Stimulated activated CD4-positive, alpha-beta T cell treated with anti-CD3 and anti-CD28 coated beads, Interleukin-15, amount 100 ng/mL, for 24 hours (primary cell): ENCODE measurements around the gene SLC4A5.
"Not testable (repeated sequence)": the region's sequence is repeated elsewhere in the genome, so short reads cannot be mapped to it uniquely, and the experiment has no call there.

ENCODE experiments used
- DNase-seq: peaks from one replicate; pipeline ENCODE4 v3.0.0-alpha.2; 2020

Gene SLC4A5

GRCh38 chr2:74261204-74261864 is 81.9 kb downstream of the SLC4A5 start:
- no peak for DNase-seq

GRCh38 chr2:74260495-74260894 is 82.7 kb downstream of the SLC4A5 start:
- no peak for DNase-seq

- no peak for DNase-seq
Observed at GRCh38 chr2:74259733-74260132, 83.5 kb downstream of the SLC4A5 start.

GRCh38 chr2:74259191-74259590 is 84.0 kb downstream of the SLC4A5 start:
- DNase-seq, result no peak

- no peak for DNase-seq
Observed at GRCh38 chr2:74255660-74256213, 87.5 kb downstream of the SLC4A5 start.

GRCh38 chr2:74253971-74254310 is 89.3 kb downstream of the SLC4A5 start:
- DNase-seq, result no peak

GRCh38 chr2:74253306-74253970 is 89.8 kb downstream of the SLC4A5 start:
- DNase-seq, result no peak

GRCh38 chr2:74252862-74253261 is 90.4 kb downstream of the SLC4A5 start:
- DNase-seq, result no peak

- no peak for DNase-seq
Observed at GRCh38 chr2:74252036-74252435, 91.2 kb downstream of the SLC4A5 start.

- DNase-seq, result peak; percentile 70
Observed at GRCh38 chr2:74250189-74250631, 93.0 kb downstream of the SLC4A5 start.

GRCh38 chr2:74249406-74250122 is 93.7 kb downstream of the SLC4A5 start:
- no peak for DNase-seq

- no peak for DNase-seq
Observed at GRCh38 chr2:74246496-74247195, 96.6 kb downstream of the SLC4A5 start.

- DNase-seq, result no peak
Observed at GRCh38 chr2:74244286-74244685, 98.9 kb downstream of the SLC4A5 start.

GRCh38 chr2:74242354-74243071 is 100.7 kb downstream of the SLC4A5 start:
- no peak for DNase-seq

GRCh38 chr2:74239346-74239745 is 103.9 kb downstream of the SLC4A5 start:
- DNase-seq, result no peak

GRCh38 chr2:74238879-74239278 is 104.3 kb downstream of the SLC4A5 start:
- DNase-seq, result no peak

GRCh38 chr2:74235041-74235440 is 108.2 kb downstream of the SLC4A5 start:
- no peak for DNase-seq

- no peak for DNase-seq
Observed at GRCh38 chr2:74233648-74234047, 109.6 kb downstream of the SLC4A5 start.

- DNase-seq, result no peak
Observed at GRCh38 chr2:74232426-74232825, 110.8 kb downstream of the SLC4A5 start.

- DNase-seq, result not testable (repeated sequence)
Observed at GRCh38 chr2:74229865-74230264, 113.4 kb downstream of the SLC4A5 start.

- no peak for DNase-seq
Observed at GRCh38 chr2:74228772-74229171, 114.4 kb downstream of the SLC4A5 start.

GRCh38 chr2:74227646-74228045 is 115.6 kb downstream of the SLC4A5 start:
- no peak for DNase-seq
